ENCODE data around the gene METTL25B.

- no peak for TF ChIP-seq CTCF (IDR thresholded peaks at IDR 0.05)
- no peak for TF ChIP-seq POLR2A (IDR thresholded peaks at IDR 0.05)
Observed at GRCh38 chr1:156768610-156769295, 40.5 kb downstream of the METTL25B start.
